Lower leg skin (tissue), 4 donors: ENCODE data around the gene DPYSL3. TPM values are rescaled to one million over a fixed set of nuclear protein-coding genes. Genes with fewer than 3 reads are reported as not detected.

ENCODE experiments used
- DNase-seq, 2 donors: peaks; one replicate each; pipeline ENCODE4 v3.0.0-alpha.2; 2019; ENCODE audit warnings: low spot score in 2 of 2
- H3K4me3 ChIP-seq: fragments of 200-600 bp; sonication (generic); 2 replicates; pipeline ENCODE4 v1.5.1; 2017; ENCODE audit warnings: mild to moderate bottlenecking, low read depth; ENCODE audit not compliant: poor library complexity, severe bottlenecking
- POLR2A ChIP-seq, 2 donors: fragments of 450-650 bp; IDR thresholded peaks; one replicate each; pipeline ENCODE4 v1.6.1; 2016 to 2017; ENCODE audit warnings: antibody characterized with exemption in 2 of 2, mild to moderate bottlenecking in 1 of 2, moderate library complexity in 1 of 2
- WGBS, 2 donors: methylation state at CpG; one replicate each; pipeline ENCODE4 v1.1.5; 2018; 5-methylcytosine and 5-hydroxymethylcytosine counted together
- intact Hi-C: fragments of 100-400 bp; cut with DNase I; formaldehyde crosslinking; loops from one replicate; pipeline ENCODE4 v1.15.0; 2023; ENCODE audit warnings: low total_unique reads
- total RNA-seq, 4 donors: library from RNA; depleted of rRNA; stranded (reverse); fragments of >200 nt; gene quantifications; one replicate each; pipeline ENCODE4 v1.1.0, GENCODE V29; 2016
- TF ChIP-seq, protein P1 (sequence below), 3 donors: fragments of 450-650 bp; IDR thresholded peaks; one replicate each; pipeline ENCODE4 v1.5.1; 2016; ENCODE audit warnings: antibody characterized with exemption in 3 of 3, mild to moderate bottlenecking in 3 of 3, moderate library complexity in 2 of 3

DPYSL3 gene
- total RNA-seq, 4 donors from 2014 or later, result 7.1 to 32.2 (median 11.0) TPM

DNA sequence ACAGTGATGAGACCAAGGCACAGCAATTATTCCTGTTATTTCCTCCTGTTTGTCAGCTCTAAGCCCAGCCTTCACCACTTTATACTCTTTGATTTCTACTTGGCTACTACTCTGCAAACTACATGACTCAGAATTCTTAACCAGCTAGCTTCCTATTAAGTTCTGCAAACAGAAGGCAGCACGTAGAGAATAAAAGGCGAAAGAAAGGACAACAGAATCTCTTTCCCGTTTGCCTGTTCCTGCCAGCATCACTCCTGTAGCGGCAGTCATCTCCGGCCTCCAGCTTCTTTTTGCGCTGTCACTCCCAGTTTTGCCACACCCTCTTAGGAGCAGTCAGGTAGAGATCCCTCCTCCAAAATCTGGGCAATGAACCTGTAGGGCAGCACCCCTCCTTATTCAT lies 29.9 kb downstream of the DPYSL3 start:
- TF ChIP-seq, protein P1, sequence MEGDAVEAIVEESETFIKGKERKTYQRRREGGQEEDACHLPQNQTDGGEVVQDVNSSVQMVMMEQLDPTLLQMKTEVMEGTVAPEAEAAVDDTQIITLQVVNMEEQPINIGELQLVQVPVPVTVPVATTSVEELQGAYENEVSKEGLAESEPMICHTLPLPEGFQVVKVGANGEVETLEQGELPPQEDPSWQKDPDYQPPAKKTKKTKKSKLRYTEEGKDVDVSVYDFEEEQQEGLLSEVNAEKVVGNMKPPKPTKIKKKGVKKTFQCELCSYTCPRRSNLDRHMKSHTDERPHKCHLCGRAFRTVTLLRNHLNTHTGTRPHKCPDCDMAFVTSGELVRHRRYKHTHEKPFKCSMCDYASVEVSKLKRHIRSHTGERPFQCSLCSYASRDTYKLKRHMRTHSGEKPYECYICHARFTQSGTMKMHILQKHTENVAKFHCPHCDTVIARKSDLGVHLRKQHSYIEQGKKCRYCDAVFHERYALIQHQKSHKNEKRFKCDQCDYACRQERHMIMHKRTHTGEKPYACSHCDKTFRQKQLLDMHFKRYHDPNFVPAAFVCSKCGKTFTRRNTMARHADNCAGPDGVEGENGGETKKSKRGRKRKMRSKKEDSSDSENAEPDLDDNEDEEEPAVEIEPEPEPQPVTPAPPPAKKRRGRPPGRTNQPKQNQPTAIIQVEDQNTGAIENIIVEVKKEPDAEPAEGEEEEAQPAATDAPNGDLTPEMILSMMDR (IDR thresholded peaks at IDR 0.05), result no peak
- TF ChIP-seq POLR2A (IDR thresholded peaks at IDR 0.05), result no peak
- WGBS, 2 donors, result 26 to 54% methylated on average over 6 of the region's 6 CpGs
- DNase-seq, result no peak
- no peak overlapping the region for H3K4me3 ChIP-seq
- intact Hi-C loops, result no loop called here

DNA sequence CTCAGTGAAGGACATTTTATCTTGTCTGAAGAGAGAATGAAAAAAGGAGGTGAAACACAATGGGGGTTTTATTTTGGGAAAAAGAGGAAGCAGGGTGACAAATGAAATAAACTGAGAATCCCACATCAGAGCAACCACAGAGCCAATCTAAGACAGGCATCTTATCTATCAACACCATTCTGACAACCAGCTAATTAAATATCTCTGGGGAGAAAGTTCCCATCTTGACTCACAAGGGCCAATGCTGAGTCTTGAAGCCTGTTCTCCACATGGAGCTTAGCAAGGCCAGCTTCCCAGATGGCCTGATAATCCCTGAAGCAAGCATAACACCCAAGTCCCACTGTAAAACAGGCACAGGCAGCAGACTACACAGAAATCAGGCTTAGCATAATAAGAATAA lies 30.4 kb downstream of the DPYSL3 start:
- no peak for TF ChIP-seq POLR2A (IDR thresholded peaks at IDR 0.05)
- TF ChIP-seq, protein P1 (IDR thresholded peaks at IDR 0.05), result no peak
- intact Hi-C loops, result no loop called here
- no peak for DNase-seq
- no peak overlapping the region for H3K4me3 ChIP-seq

DNA sequence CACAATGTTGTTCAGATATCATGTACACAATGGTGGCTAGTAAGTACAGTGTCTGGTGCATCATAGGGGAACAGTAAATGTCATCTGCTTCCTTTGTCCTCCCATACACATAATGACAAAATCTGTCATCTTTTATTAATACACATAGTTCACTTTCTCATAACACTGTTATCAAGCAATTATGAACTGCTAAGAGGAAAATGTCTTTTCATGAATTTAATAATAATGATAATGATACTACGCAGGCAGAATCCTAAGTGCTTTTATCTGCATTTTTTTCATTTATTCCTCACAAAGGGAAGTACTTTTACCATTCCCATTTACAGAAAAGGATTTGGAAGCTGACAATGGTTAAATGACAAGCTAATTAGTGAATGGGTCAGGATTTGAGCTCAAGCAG lies 35.7 kb downstream of the DPYSL3 start:
- H3K4me3 ChIP-seq, result no peak overlapping the region
- WGBS, 2 donors, result 90 to 98% methylated on average over 1 of the region's 1 CpG
- no peak for DNase-seq
- TF ChIP-seq POLR2A (IDR thresholded peaks at IDR 0.05), result no peak
- intact Hi-C loops, result no loop called here

DNA sequence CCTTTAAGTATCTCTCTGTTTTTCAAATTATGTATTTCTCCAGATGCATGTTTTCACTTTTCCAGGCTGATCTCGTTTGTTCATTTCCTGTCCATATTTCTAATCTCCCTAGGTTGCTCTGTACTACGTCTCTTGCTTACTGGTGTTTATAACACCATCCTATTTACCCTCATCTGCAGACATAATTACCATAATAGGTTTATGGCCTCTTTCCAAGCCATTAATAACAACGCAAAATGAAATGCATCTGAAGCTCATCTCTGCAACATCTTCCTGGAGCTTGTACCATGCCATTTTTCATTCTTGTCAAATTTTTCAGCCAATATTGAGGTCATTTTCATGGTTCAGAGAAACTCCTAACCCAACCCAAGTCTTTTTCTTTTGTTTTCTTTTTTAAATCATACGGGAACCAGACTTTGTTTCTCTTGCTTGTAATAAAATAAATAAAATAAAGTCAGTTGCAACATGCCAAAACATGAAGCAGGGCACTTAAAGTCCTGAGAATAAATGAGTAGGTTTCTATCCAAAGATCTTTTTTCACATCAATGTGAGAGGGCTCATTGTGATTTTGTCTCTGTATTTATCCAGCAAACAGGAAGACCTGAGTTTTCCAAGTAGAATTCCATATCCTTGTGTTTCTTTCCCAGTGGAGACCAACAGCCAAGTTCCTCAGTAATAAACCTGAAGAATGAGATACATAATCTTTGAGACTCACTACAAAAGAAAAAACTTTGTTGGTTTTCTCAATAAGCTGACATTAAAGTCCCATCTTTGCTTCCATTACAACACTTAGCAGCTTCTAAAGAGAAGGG lies 37.0 kb downstream of the DPYSL3 start:
- WGBS, 2 donors, result 17 to 23% methylated on average over 4 of the region's 4 CpGs
- H3K4me3 ChIP-seq, result no peak overlapping the region
- no peak for TF ChIP-seq POLR2A (IDR thresholded peaks at IDR 0.05)
- TF ChIP-seq, protein P1 (IDR thresholded peaks at IDR 0.05), result no peak
- intact Hi-C loops, result no loop called here
- DNase-seq, result no peak

DNA sequence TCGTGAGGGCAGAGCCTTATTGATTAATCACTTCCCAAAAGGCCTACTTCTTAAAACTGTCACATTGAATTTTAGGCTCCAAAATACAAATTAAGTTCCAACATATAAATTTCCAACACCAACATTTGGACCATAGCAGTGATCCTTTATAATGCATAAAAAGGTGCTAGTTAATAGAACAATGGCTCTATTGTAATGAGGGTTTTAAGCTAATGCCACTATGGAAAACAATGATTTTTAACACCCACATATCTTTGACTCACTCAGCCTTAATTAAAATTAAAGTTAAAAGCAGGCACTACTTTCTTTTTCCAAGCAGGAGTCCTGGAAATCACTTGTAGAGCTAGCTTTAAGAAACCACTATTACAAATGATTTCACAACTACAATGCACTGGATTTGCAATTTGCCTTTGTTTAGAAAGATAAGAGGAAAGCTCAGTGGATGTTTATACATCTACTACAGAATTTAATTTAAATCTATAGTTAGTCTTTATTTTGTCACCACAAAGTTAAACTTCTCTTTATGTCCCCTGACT lies 41.8 kb downstream of the DPYSL3 start:
- WGBS, 2 donors, result 81 to 86% methylated on average over 1 of the region's 1 CpG
- no peak for DNase-seq
- intact Hi-C loops, result no loop called here
- no peak overlapping the region for H3K4me3 ChIP-seq
- TF ChIP-seq POLR2A (IDR thresholded peaks at IDR 0.05), result no peak

DNA sequence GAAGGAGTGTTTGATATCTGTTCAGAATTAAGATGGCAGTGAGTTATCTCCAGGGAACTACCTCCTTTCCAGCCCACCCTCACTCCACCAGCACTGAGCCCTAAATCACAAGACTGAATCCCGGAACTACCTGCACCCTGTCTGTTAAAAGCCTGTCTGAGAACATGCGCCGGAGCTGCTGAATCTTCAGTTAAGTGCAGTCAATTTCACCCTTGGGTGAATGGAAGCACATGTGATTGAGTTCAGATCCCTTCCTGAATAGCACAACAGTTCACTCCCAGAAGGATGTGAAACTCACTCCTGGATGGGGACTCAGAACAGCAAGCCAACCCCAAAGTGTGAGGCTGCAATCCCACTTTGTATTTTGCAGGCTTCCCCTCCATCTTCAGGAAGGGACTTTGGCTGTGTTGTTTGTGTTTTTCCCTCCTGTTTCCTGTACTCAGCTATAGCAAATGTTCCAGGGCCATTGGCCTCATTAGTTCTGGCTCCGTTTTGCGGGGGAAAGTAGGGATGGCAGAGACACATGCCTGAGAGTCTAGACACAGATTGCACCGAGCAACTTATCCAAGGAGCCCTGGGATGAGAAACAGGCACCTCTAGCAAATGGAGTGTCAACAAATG lies 43.4 kb downstream of the DPYSL3 start:
- WGBS, 2 donors, result 61 to 66% methylated on average over 6 of the region's 6 CpGs

More for the DNA sequence above, 43.4 kb downstream of the DPYSL3 start:
- intact Hi-C loops, result no loop called here
- DNase-seq, result no peak
- no peak overlapping the region for H3K4me3 ChIP-seq
- no peak for TF ChIP-seq POLR2A (IDR thresholded peaks at IDR 0.05)
- TF ChIP-seq, protein P1 (IDR thresholded peaks at IDR 0.05), result no peak
